Amygdala (tissue), 56 donors: Measurements from ENCODE around the gene NLN.
"Not testable (repeated sequence)": the region's sequence is repeated elsewhere in the genome, so short reads cannot be mapped to it uniquely, and the experiment has no call there.

Experiments
- DNase-seq, 56 donors: peaks; one replicate each; lab custom pipeline; 2025; lab: John Stamatoyannopoulos, UW

NLN gene

DNA sequence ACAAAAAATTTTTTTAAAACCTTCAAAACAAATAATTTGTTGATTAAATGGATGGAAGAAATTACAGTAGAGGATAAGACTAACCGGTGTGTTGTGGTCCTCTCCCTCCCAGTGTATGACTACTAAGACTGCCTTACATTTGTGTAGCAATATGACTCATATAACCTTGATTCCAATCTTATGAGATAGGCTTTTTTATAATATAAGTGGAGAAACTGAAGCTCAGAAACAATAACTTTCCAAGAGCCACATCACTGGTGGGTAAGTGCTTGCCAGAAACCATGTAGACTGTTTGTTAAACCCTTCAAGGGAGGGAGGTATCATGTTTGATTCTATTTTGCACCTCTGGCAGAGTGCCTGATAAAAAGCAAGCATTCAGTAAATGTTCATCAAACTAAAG, 47.5 kb downstream of the NLN start:
- no peak for DNase-seq

DNA sequence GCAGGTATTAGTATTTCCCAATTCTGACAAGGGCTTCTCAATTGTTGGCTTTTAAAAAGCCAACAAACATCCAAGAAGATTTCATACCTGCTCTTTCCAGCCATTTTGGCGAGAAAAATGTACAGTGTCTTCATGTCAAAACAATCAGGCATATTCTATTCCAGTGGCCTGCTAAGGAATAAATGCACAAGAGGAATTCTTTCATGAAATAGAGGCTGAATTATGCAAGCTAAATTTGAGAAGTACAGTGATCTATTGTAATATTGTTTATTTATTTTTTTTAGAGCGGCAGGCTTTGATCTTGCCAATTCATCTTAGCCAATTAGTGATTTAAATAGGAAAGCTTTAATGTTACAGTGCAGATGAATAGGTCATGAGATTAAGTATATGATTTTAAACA, 49.3 kb downstream of the NLN start:
- DNase-seq, result no peak

DNA sequence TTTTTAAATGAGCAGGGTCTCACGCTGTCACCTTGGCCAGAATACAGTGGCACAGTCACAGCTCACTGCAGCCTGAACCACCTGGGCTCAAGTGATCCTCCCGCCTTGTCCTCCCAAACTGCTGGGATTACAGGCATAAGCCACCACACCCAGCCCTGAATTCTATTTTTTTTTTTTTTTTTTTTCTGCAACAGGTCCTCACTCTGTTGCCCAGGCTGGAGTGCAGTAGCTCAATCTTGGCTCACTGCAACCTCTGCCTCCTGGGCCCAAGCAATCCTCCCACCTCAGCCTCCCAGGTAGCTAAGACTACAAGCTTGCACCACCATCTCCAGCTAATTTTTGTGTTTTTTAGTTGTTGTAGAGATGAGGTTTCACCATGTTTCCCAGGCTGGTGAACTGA, 51.0 kb downstream of the NLN start:
- not testable (repeated sequence) for DNase-seq

DNA sequence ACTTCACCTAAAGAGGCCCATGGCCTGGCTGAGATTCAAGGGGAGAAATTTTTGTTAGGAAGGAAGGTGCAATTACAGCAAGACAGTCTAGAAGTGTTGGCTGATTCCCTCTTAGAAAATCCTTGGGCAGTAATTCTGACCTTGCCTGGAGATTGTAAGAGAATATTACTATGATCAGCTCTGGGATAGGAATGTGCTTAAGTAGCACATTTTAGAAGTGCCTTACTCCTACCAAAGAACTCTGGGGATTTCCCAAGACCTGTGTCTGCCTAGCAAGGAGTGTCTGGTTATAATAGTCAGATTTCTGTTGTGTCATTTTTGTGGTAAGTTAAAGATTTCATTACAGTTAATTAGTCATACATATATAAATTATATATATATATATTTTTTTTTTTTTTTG, 52.3 kb downstream of the NLN start:
- DNase-seq, result no peak

DNA sequence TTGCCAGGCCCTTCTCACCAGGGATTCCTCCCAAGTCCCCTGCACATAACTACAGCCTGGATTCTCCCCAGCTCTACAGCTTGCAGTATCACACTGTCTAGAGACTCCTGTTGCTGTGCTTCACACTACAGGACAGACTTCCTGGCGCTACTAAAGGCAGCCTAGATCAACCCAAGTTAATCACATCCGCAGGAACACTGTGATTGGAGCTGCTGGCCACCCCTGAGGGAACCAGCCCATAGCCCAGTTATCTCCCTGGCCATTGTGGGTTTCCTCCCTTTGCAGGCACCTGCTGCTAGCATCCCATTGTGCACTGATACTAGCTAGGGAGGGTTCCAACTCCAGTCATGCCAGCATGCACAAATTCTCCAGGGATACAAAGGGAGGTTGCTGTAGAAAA, 53.5 kb downstream of the NLN start:
- no peak for DNase-seq

DNA sequence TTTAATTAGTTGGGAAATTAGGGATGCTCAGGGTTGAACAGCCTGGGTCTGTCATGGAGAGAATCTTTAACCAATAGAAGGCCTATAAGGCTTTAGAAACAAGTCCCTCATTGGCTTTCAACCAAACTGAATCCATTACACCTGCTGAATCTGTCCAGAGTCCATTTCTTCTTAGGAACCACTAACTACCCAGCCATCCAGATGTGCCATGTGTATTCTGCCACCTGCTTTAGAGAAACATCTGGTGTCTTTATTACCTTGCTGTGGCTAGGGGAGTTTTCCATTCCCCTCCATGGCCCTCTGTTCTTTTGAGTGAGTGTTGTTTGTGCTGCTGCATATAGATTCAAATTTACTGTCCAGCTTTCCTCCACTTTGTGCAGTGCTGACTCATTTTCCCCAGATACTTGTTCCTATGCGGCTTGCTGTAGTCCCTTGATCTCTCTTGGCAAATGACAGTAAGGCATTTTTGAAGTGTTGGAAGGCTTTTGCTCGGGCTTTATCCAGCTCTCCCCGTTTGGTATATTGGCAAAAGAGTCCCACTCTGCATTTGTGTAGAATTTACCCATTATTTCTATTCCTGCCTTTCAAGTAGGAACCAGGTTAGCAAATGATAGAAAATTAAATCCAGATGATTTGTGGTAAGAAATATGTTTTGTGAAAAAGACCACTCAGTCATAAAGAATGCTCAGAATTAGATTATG, 54.6 kb downstream of the NLN start:
- no peak for DNase-seq

DNA sequence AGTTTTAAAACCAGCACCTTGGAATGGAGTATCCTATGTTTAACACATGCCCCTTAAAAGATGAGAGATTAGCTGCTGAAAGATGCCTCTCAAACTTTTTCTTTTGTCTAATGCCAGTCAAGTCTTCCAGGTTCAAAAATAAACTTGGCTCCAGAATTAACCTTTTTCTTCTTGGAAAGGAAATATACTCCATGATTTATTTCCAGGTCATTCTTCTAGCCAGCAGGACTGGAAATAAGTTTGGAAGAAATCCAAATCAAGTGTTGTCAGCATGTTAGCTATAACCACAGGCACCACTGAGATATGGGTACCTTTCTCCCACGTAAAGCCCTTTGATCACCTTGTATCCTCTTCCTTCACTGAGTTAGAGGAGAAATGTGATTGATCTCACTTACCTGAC, 56.1 kb downstream of the NLN start:
- DNase-seq, result no peak

DNA sequence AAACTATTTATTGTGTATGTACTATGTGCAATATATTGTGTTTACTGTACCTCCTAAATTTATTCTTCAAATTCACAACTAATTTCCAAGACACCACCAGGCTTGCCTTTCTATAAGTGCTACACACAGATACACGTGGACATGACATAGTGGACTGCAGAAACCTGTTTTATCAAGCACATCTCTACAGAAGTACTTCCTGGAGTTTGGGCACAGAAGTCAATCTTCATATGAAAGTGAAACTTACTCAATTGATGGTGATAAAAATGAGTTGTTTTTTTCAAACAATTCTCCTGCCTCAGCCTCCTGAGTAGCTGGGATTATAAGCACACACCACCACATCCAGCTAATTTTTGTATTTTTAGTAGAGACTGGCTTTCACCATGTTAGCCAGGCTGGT, 57.6 kb downstream of the NLN start:
- DNase-seq, result no peak

DNA sequence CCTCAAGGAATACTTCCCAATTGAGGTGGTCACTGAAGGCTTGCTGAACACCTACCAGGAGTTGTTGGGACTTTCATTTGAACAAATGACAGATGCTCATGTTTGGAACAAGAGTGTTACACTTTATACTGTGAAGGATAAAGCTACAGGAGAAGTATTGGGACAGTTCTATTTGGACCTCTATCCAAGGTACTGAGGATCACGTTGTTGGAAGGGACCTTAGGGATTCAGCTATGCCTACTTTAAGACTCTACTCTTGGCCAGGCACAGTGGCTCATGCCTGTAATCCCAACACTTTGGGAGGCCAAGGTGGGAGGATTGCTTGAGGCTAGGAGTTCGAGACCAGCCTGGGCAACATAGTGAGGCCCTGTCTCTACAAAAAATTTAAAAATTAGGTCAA, 66.3 kb downstream of the NLN start:
- DNase-seq, result not testable (repeated sequence)

- no peak for DNase-seq
These were observed 68.6 kb downstream of the NLN start for GRCh38 chr5:65790371-65791163.

GRCh38 chr5:65791712-65792673, 70.0 kb downstream of the NLN start:
- peak in 37 of 56 donors; percentile 8 to 77 (median 42) for DNase-seq

DNA sequence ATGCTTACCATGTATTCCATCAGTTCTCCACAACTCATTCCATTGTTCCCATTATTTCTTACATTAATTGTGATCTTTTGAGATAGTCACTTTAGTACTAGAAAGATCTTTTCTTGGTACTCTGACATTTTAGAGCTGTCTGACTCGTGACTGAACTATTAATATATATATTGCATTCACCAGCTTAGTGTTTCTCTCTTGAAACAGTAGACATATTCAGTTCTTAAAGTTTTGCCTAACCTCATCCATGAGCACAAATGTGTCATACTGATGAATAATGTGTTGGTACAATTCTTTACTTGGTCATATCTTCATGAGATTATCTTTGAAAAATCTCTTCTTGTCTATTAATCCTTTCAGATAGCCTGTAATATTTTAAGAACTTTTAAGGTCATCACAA, 74.3 kb downstream of the NLN start:
- DNase-seq, result no peak

- no peak for DNase-seq
These were observed 74.8 kb downstream of the NLN start for GRCh38 chr5:65796751-65797316.

- DNase-seq, result no peak
These were observed 75.5 kb downstream of the NLN start for GRCh38 chr5:65797481-65797880.

GRCh38 chr5:65799857-65800256, 77.9 kb downstream of the NLN start:
- no peak for DNase-seq

DNA sequence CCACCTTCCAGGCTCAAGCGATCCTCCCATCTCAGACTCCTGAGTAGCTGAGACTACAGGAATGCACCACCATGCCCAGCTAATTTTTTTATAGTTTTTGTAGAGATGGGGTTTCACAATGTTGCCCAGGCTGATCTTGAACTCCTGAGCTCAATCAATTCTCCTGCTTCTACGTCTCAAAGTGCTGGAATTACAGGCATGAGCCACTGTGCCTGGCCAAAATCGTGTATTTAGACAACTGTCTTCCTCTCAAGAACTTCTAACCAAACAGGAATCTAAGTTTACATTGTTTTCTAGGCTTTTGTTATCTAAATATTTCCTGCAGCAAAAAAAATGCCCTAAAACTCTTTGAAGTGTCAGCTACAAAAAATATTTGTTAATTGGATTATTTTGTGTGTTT, 78.8 kb downstream of the NLN start:
- no peak for DNase-seq

DNA sequence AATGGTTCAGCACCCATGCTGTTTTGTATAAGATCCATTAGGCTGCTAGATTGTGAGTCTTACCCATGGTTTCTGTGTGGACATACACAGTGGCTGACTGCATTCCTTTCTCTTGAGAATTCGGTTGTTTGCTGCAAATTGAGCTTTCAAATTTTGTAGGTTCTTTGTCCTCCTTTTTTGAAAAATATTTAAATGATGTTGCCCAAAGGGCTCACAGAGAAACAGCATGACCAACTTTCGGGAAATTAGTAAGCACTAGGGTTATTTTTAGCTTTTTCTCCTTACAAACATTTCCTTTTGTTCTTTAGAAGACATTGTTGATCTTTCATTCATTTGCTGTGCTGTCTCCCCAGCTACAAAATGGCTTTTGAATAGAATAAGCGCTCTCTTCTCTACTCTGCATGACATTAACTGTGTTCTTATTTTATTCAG, 79.4 kb downstream of the NLN start:
- peak in 2 of 56 donors; percentile 23 to 57 for DNase-seq

GRCh38 chr5:65802080-65802479, 80.1 kb downstream of the NLN start:
- peak in 8 of 56 donors; percentile 9 to 35 (median 15) for DNase-seq

DNA sequence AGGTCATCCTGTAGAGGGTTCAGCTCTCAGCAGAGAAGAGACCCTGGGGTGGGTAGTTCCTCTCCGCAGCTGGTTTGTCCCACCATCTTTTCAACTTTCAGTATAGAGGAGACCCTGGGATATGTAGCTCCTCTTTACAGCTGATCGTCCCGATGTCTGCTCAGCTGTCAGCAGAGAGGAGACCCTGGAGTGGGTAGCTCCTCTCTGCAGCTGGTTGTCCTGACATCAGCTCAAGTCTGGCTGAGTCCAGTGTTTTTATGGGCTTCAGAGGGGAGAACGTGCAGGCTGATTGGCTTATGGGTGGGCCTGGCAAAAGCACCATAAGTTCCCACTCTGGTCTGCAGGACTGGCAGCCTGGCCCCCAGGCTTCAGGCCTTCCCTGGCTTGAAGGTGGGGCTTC, 80.8 kb downstream of the NLN start:
- no peak for DNase-seq

GRCh38 chr5:65803699-65804391, 81.8 kb downstream of the NLN start:
- DNase-seq, result no peak
